8988T (cell line): ENCODE data around the gene AKIP1.
A peak's percentile ranks its signal among the peaks of the same experiment; 100 is the strongest.

Experiments
- DNase-seq: peaks from one replicate; pipeline ENCODE4 v3.0.0; 2011

Gene AKIP1

GRCh38 chr11:8961401-8961800 lies 50.4 kb downstream of the AKIP1 start:
- no peak for DNase-seq

GRCh38 chr11:8962841-8963240 lies 51.9 kb downstream of the AKIP1 start:
- DNase-seq, result no peak

- DNase-seq, result peak; percentile 64
Observed at GRCh38 chr11:8963569-8964323, 52.8 kb downstream of the AKIP1 start.

- DNase-seq, result peak; percentile 72
Observed at GRCh38 chr11:8964324-8965320, 53.6 kb downstream of the AKIP1 start, which contains the start of gene TMEM9B. TSS of gene TMEM9B (minus strand) at chr11:8964442. CDS start at chr11:8964313, 129 bp downstream.

GRCh38 chr11:8967184-8967583 lies 56.2 kb downstream of the AKIP1 start:
- no peak for DNase-seq
